ENCODE results near the gene QRICH2.

The QRICH2 gene

DNA sequence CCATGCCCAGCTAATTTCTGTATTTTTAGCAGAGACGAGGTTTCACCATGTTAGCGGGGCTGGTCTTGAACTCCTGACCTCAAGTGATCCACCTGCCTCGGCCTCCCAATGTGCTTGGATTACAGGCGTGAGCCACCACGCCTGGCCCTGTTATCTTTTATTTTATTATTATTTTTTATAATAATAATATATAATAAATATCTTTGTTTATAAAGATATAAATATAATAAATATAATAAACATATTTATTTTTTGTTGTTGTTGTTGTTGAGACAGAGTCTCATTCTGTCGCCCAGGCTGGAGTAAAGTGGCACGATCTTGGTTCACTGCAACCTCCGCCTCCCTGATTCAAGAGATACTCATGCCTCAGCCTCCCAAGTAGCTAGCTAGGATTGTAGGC is 60.8 kb downstream of the QRICH2 start:
- TF ChIP-seq, protein P1, sequence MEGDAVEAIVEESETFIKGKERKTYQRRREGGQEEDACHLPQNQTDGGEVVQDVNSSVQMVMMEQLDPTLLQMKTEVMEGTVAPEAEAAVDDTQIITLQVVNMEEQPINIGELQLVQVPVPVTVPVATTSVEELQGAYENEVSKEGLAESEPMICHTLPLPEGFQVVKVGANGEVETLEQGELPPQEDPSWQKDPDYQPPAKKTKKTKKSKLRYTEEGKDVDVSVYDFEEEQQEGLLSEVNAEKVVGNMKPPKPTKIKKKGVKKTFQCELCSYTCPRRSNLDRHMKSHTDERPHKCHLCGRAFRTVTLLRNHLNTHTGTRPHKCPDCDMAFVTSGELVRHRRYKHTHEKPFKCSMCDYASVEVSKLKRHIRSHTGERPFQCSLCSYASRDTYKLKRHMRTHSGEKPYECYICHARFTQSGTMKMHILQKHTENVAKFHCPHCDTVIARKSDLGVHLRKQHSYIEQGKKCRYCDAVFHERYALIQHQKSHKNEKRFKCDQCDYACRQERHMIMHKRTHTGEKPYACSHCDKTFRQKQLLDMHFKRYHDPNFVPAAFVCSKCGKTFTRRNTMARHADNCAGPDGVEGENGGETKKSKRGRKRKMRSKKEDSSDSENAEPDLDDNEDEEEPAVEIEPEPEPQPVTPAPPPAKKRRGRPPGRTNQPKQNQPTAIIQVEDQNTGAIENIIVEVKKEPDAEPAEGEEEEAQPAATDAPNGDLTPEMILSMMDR (IDR thresholded peaks at IDR 0.05): no peak

- TF ChIP-seq, protein P1 (IDR thresholded peaks at IDR 0.05): no peak
Measured at GRCh38 chr17:76246080-76247066, 61.7 kb downstream of the QRICH2 start.

GRCh38 chr17:76243826-76244679 is 64.0 kb downstream of the QRICH2 start:
- TF ChIP-seq, protein P1 (IDR thresholded peaks at IDR 0.05): no peak

- TF ChIP-seq, protein P1 (IDR thresholded peaks at IDR 0.05): no peak
Measured at GRCh38 chr17:76241691-76242255, 66.3 kb downstream of the QRICH2 start.

DNA sequence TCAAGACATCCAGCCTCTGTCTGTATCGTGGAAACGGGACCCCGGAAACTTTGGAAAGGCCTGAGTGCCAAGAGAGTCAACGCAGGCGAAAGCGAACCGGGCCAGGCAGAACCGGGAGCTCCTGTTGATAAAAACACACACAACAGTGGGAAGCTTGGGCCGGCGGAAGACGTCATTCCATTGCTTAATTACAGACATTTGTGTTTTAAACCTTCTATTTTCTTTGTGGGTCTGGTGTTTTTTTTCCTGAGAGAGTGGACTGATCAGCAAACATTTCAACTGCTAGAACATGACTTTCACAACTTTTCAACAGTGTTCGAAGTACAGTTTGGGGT is 66.9 kb downstream of the QRICH2 start:
- TF ChIP-seq, protein P1 (IDR thresholded peaks at IDR 0.05): no peak

GRCh38 chr17:76240461-76241203 is 67.4 kb downstream of the QRICH2 start, which contains the start of gene RNF157:
Gene RNF157, minus strand, starts transcription at chr17:76240493. Its CDS starts 253 bp downstream, at chr17:76240240.
- TF ChIP-seq, protein P1 (IDR thresholded peaks at IDR 0.05): no peak

Measured in LNCAP (cell line).